GM19099 (cell line): Measurements from ENCODE around the gene GARIN5A.
A peak's percentile ranks its signal among the peaks of the same experiment; 100 is the strongest.

Experiments
- POLR2A ChIP-seq: IDR thresholded peaks from 3 replicates; pipeline ENCODE4 v1.6.1; 2011; ENCODE audit warnings: low read depth; ENCODE audit not compliant: insufficient read length; ENCODE audit errors: extremely low read depth

Gene GARIN5A

GRCh38 chr19:50423279-50424113 lies 53.2 kb downstream of the GARIN5A start:
- TF ChIP-seq POLR2A = no peak

GRCh38 chr19:50422397-50423278 lies 54.0 kb downstream of the GARIN5A start:
- no peak for TF ChIP-seq POLR2A

- no peak for TF ChIP-seq POLR2A
These were observed 55.8 kb downstream of the GARIN5A start for GRCh38 chr19:50420808-50421207.

GRCh38 chr19:50420127-50420526 lies 56.5 kb downstream of the GARIN5A start:
- no peak for TF ChIP-seq POLR2A

GRCh38 chr19:50419580-50420035 lies 57.0 kb downstream of the GARIN5A start:
- peak; percentile 60 for TF ChIP-seq POLR2A

- no peak for TF ChIP-seq POLR2A
These were observed 57.5 kb downstream of the GARIN5A start for GRCh38 chr19:50419022-50419579.

- TF ChIP-seq POLR2A = peak; percentile 97
These were observed 58.2 kb downstream of the GARIN5A start, which contains the start of gene SPIB for GRCh38 chr19:50418176-50419021. SPIB (plus strand) TSS chr19:50418938; CDS start chr19:50418963, 25 bp downstream.

GRCh38 chr19:50417111-50418081 lies 59.3 kb downstream of the GARIN5A start:
- TF ChIP-seq POLR2A = peak; percentile 20
